Stromal cell of bone marrow (primary cell): ENCODE data around the gene SCAANT1.

ENCODE experiments used
- DNase-seq: peaks from one replicate; pipeline ENCODE4 v3.0.0-alpha.2; 2012; ENCODE audit warnings: low read depth

The SCAANT1 gene

GRCh38 chr3:63900459-63900858 is 11.7 kb downstream of the SCAANT1 start:
- no peak for DNase-seq

GRCh38 chr3:63900010-63900409 is 12.2 kb downstream of the SCAANT1 start:
- no peak for DNase-seq

- DNase-seq: no peak
Observed at GRCh38 chr3:63896332-63897030, 15.7 kb downstream of the SCAANT1 start.

GRCh38 chr3:63895422-63896189 is 16.6 kb downstream of the SCAANT1 start:
- DNase-seq: no peak

GRCh38 chr3:63892773-63893352 is 19.3 kb downstream of the SCAANT1 start:
- DNase-seq: no peak

- DNase-seq: no peak
Observed at GRCh38 chr3:63891518-63891917, 20.7 kb downstream of the SCAANT1 start.

- no peak for DNase-seq
Observed at GRCh38 chr3:63886858-63887257, 25.3 kb downstream of the SCAANT1 start.

- DNase-seq: no peak
Observed at GRCh38 chr3:63880653-63881052, 31.5 kb downstream of the SCAANT1 start.

GRCh38 chr3:63878394-63879060 is 33.7 kb downstream of the SCAANT1 start:
- no peak for DNase-seq

GRCh38 chr3:63877737-63878393 is 34.3 kb downstream of the SCAANT1 start:
- DNase-seq: no peak

- DNase-seq: no peak
Observed at GRCh38 chr3:63876260-63876659, 35.9 kb downstream of the SCAANT1 start.

GRCh38 chr3:63875510-63875909 is 36.7 kb downstream of the SCAANT1 start:
- no peak for DNase-seq

- no peak for DNase-seq
Observed at GRCh38 chr3:63874769-63875168, 37.4 kb downstream of the SCAANT1 start.

- DNase-seq: peak; percentile 68
Observed at GRCh38 chr3:63872135-63872924, 39.9 kb downstream of the SCAANT1 start.

GRCh38 chr3:63870615-63871005 is 41.6 kb downstream of the SCAANT1 start:
- no peak for DNase-seq

GRCh38 chr3:63869940-63870614 is 42.1 kb downstream of the SCAANT1 start:
- DNase-seq: no peak

GRCh38 chr3:63867225-63867624 is 45.0 kb downstream of the SCAANT1 start:
- DNase-seq: no peak

GRCh38 chr3:63864965-63865327 is 47.2 kb downstream of the SCAANT1 start:
- DNase-seq: no peak

- DNase-seq: no peak
Observed at GRCh38 chr3:63864008-63864964, 47.9 kb downstream of the SCAANT1 start.
